ENCODE data around the gene SMIM1. TPM values are rescaled to one million over a fixed set of nuclear protein-coding genes. Genes with fewer than 3 reads are reported as not detected.

Gene SMIM1
- total and polyA plus RNA-seq, 9 of the 15 experiments (the other 6 are each of a cell fraction or from before 2014, with no cell fraction given): 2.3 to 125 (median 24.3) TPM

- H3K4me1 ChIP-seq (replicated peaks in 1 of 2; ENCODE audit: control insufficient read depth in 2 of 2, insufficient read depth in 2 of 2, low read length in 2 of 2): peaks cover 15 to 73% of the 10 kb centered on the region in 2 experiments
- no peak overlapping the region for H3K4me2 ChIP-seq (ENCODE audit: insufficient read depth, low read length)
- no peak for ATAC-seq
- FAIRE-seq: no peak
- 82% methylated on average over 10 of the region's 10 CpGs for WGBS (ENCODE audit: insufficient coverage, low coverage, missing lambda C conversion rate)
- no TSS peak for BruUV-seq (replicated peaks)
- H4K20me1 ChIP-seq (replicated peaks; ENCODE audit: control insufficient read depth, insufficient read depth, low read length): no peaks in the 10 kb centered on the region
- H3K36me3 ChIP-seq (ENCODE audit: control insufficient read depth, insufficient read depth, low read length): peaks cover 43% of the 10 kb centered on the region
- ChIA-PET POLR2A (interaction anchor here (0.7 to 2.5 kb wide), 3 partner anchors 9 to 16 kb away, joined by 3 to 9 read pairs (median 4); no protein-coding TSS in a partner anchor), CTCF (ENCODE audit: low intra/inter-chr PET ratio) (no interaction called here)
- in situ Hi-C loops (cut with MboI) (no loop called here), intact Hi-C loops (cut with micrococcal nuclease) (loop anchor here (5.0 kb wide), 1 partner anchor 80 kb away; the partner anchor contains the start of genes CEP104 and DFFB)
- H3K9me3 ChIP-seq (replicated peaks; ENCODE audit: control insufficient read depth, insufficient read depth, low read depth, low read length): no peaks in the 10 kb centered on the region
- peak in 1 of 4 experiments; percentile 25 for DNase-seq (ENCODE audit: extremely low read depth in 1 of 4, low spot score in 3 of 4)
- TF ChIP-seq ZNF512 (tag; IDR thresholded peaks at IDR 0.05) (no peak), CHD2 (IDR thresholded peaks at IDR 0.05; ENCODE audit: low read depth, low read length) (no peak), ZNF212 (CRISPR knock-in tag; IDR thresholded peaks at IDR 0.05) (no peak), YBX1 (IDR thresholded peaks at IDR 0.05) (no peak), EZH2 (IDR thresholded peaks at IDR 0.05; ENCODE audit: borderline replicate concordance, low read depth, low read length) (no peak), SOX6 (IDR thresholded peaks at IDR 0.05) (no peak), ARID2 (IDR thresholded peaks at IDR 0.05) (no peak), ZKSCAN1 (IDR thresholded peaks at IDR 0.05; ENCODE audit: low read depth, low read length) (no peak), JUNB (CRISPR knock-in tag; conservative IDR thresholded peaks at IDR 0.05) (no peak), THAP12 (CRISPR knock-in tag; IDR thresholded peaks at IDR 0.05) (peak; percentile 50; the same call in 1 of the 2 replicates), ZNF3 (CRISPR knock-in tag; IDR thresholded peaks at IDR 0.05) (no peak), ZFP36 (IDR thresholded peaks at IDR 0.05; ENCODE audit: low read depth, low read length, partially characterized antibody) (no peak), POLR2G (IDR thresholded peaks at IDR 0.05; ENCODE audit: low read depth, low read length) (peak; percentile 31), ZBTB43 (CRISPR knock-in tag; IDR thresholded peaks at IDR 0.05) (no peak), CBFB (CRISPR knock-in tag; IDR thresholded peaks at IDR 0.05) (0 out of 2 replicates have a peak, but pooled peaks have one; percentile 15), POLR2AphosphoS2 (IDR thresholded peaks at IDR 0.05; ENCODE audit: low read length) (peak; percentile 72; the same call in 1 of the 2 replicates), POLR2A (conservative IDR thresholded peaks at IDR 0.05) (peak; percentile 16; the same call in 1 of the 2 replicates)
- peaks cover 5% of the 10 kb centered on the region for H3K9me1 ChIP-seq (ENCODE audit: control insufficient read depth, insufficient read depth, low read length)
- no peak overlapping the region for H3K4me3 ChIP-seq
- no peak overlapping the region for H2AFZ ChIP-seq (ENCODE audit: low read depth, low read length)
- H3K79me2 ChIP-seq (ENCODE audit: control insufficient read depth, insufficient read depth, low read length): peaks cover 28% of the 10 kb centered on the region
- H3K27me3 ChIP-seq (ENCODE audit: control insufficient read depth in 2 of 2, insufficient read depth in 2 of 2, low read length in 2 of 2): no peaks in the 10 kb centered on the region
- peak overlapping the region in 1 of 2 experiments; percentile 84; a peak in 2 of 4 replicates for H3K9ac ChIP-seq (ENCODE audit: insufficient read depth in 1 of 2, low read depth in 2 of 2, low read length in 2 of 2)
- H3K27ac ChIP-seq (ENCODE audit: extremely low read depth, low read depth, low read length): peak overlapping the region; percentile 66; the same call in 2 of the 3 replicates
Observed at GRCh38 chr1:3777078-3777547, 4.6 kb downstream of the SMIM1 start.
